ENCODE measurements around the gene CCL8.

Gene CCL8

DNA sequence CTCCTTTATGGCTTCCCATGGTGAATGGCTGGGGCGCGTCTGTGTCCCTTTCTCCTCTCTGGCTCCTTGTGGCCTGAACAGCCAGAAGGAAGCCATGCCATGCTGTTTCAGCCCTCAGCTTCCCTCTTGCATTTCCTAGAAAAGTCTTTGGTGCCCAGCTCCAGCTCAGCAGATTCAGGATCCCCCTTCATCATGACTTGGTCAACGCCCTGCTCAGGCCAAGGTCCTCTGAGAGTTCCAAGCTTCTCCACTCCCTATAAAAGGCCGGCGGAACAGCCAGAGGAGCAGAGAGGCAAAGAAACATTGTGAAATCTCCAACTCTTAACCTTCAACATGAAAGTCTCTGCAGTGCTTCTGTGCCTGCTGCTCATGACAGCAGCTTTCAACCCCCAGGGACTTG, 37.0 kb downstream of the CCL8 start, which contains the start of gene CCL13:
TSS of gene CCL13 (plus strand) at position 287 of the 400 bp plus-strand sequence. CDS start at position 334, 47 bp downstream.
- TF ChIP-seq, protein P1, sequence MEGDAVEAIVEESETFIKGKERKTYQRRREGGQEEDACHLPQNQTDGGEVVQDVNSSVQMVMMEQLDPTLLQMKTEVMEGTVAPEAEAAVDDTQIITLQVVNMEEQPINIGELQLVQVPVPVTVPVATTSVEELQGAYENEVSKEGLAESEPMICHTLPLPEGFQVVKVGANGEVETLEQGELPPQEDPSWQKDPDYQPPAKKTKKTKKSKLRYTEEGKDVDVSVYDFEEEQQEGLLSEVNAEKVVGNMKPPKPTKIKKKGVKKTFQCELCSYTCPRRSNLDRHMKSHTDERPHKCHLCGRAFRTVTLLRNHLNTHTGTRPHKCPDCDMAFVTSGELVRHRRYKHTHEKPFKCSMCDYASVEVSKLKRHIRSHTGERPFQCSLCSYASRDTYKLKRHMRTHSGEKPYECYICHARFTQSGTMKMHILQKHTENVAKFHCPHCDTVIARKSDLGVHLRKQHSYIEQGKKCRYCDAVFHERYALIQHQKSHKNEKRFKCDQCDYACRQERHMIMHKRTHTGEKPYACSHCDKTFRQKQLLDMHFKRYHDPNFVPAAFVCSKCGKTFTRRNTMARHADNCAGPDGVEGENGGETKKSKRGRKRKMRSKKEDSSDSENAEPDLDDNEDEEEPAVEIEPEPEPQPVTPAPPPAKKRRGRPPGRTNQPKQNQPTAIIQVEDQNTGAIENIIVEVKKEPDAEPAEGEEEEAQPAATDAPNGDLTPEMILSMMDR (conservative IDR thresholded peaks at IDR 0.05; ENCODE audit: low read depth, low read length): no peak
- no peak within 1 kb of the TSS for H3K4me3 ChIP-seq (ENCODE audit: low read depth, low read length)
- no peak for DNase-seq (ENCODE audit: low read depth)

DNA sequence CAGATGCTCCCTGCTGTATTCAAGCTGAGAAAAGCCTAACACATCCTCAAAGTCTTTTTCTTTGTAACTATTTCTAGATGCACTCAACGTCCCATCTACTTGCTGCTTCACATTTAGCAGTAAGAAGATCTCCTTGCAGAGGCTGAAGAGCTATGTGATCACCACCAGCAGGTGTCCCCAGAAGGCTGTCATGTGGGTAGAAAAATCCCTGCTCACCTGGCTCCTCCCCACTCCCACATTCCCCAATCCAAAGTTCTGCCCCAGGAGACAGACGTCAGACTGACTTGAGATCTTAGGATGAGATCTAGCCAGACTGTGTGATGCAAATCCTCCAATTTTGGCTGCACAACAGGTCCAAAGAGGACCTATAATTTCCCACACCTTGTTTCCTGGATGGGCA, 38.2 kb downstream of the CCL8 start:
- DNase-seq (ENCODE audit: low read depth): no peak
- TF ChIP-seq, protein P1 (conservative IDR thresholded peaks at IDR 0.05; ENCODE audit: low read depth, low read length): no peak
- no peak overlapping the region for H3K4me3 ChIP-seq (ENCODE audit: low read depth, low read length)

- DNase-seq (ENCODE audit: low read depth): no peak
- TF ChIP-seq, protein P1 (conservative IDR thresholded peaks at IDR 0.05; ENCODE audit: low read depth, low read length): no peak
- no peak overlapping the region for H3K4me3 ChIP-seq (ENCODE audit: low read depth, low read length)
These were observed 39.4 kb downstream of the CCL8 start for GRCh38 chr17:34358631-34359030.

- H3K4me3 ChIP-seq (ENCODE audit: low read depth, low read length): no peak overlapping the region
- DNase-seq (ENCODE audit: low read depth): no peak
- TF ChIP-seq, protein P1 (conservative IDR thresholded peaks at IDR 0.05; ENCODE audit: low read depth, low read length): no peak
These were observed 41.5 kb downstream of the CCL8 start for GRCh38 chr17:34360601-34361270.

DNA sequence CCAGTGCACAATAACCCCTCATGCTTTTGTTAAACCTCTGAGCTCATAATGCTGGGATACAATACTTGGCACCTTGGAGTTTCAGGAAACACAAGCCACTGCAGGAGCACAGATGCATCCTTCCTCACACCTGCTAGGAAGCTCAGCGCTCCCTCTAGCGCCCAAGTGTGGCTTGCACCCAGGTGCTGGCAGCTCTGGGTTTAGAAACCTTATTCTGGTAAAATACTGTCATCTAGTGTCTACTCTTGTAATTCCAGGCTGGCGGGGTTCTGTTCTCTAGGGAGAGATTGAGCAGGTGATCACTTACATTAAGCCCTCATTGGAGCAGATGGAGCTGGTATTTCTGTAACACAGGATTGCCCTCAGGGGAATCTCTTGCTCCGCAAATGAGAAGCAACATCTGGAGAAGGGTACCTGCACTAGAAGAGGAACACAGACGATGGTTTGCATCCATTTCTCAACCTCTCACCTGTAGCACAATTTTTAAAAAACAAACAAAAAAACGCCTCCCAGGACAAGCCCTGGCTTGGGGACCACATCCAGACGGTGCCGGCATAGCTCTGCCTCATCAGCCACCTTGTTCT, 42.3 kb downstream of the CCL8 start:
- DNase-seq (ENCODE audit: low read depth): peak; percentile 94
- TF ChIP-seq, protein P1 (conservative IDR thresholded peaks at IDR 0.05; ENCODE audit: low read depth, low read length): peak; percentile 100
- H3K4me3 ChIP-seq (ENCODE audit: low read depth, low read length): no peak overlapping the region

DNA sequence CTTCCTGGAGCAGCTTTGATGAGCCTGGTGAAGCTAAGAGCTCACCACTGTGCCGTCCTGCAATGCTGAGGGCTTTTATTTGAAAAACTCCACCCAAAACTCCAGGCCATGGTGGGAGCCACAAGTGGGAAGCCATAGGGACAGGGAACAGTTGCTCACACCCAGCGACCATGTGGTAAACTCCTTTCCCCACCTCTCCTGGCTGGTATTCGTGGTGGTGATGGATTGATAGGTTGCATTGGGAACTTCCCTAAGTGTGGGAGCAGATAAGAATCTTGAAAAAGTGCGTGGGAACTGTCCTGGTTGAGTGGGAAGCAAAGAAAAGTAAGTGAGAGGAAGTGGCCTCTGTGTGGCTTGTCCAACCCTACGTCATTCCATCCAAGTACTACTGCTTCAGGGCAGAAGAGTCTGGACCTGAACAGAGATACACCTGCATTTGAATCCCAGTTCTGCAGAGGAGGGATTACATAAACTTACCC, 44.0 kb downstream of the CCL8 start, which contains the start of gene CCL1:
TSS of gene CCL1 (minus strand) at position 51 of the 479 bp plus-strand sequence. CDS start 72 bp downstream, outside the sequence.
- TF ChIP-seq, protein P1 (conservative IDR thresholded peaks at IDR 0.05; ENCODE audit: low read depth, low read length): no peak
- DNase-seq (ENCODE audit: low read depth): no peak
- no peak within 1 kb of the TSS for H3K4me3 ChIP-seq (ENCODE audit: low read depth, low read length)
